Measurements from ENCODE around the gene COL24A1.
"Not testable (repeated sequence)": the region's sequence is repeated elsewhere in the genome, so short reads cannot be mapped to it uniquely, and the experiment has no call there.

Gene COL24A1

GRCh38 chr1:86153836-86154235 lies 2.7 kb downstream of the COL24A1 start:
- DNase-seq (ENCODE audit: low read depth, low spot score): no peak

GRCh38 chr1:86152887-86153286 lies 3.7 kb downstream of the COL24A1 start:
- no peak for DNase-seq (ENCODE audit: low read depth, low spot score)

- DNase-seq (ENCODE audit: low read depth, low spot score): no peak
These were observed 5.1 kb downstream of the COL24A1 start for GRCh38 chr1:86151427-86151826.

DNA sequence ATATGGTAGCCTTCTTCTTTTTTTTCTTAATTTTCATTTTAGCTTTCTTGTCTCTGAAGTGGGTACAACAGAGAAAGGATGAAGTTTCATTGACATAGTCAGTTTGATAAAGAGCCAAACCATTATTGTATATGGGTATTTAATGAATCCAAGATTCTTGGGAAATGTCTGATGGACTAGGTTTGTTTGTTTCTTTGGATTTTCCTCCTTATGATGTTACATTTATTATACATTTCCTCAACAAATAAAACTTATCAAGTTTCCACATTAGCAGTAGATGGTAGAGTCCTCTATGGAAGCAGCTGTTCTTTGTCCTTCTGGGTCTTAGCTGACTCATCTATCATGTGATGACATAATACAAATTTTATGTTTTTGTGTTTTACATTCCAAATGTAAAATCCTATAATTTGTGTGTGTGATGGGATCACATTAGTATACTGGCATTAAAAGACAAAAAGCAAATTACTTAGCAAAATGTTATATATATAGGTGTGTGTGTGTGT lies 6.0 kb downstream of the COL24A1 start:
- DNase-seq (ENCODE audit: low read depth, low spot score): no peak

- no peak for DNase-seq (ENCODE audit: low read depth, low spot score)
These were observed 7.0 kb downstream of the COL24A1 start for GRCh38 chr1:86149591-86149990.

DNA sequence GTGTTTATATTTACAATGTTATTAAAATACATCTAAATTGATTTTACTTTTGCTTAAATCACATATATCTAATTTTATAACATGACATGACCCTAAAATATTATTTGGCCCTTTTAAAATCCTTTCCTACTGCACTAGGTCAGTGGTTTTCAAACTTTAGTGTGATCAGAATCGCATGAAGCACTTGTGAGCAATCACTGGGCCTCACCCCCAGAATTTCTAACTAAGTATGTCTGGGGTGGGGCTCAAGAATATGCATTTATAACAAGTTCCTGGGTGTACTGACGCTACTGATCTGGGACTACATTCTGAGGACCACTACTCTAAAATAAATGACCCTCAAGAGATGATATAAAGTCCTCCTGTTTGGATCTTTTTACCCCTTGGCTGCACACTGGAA lies 8.8 kb downstream of the COL24A1 start:
- no peak for DNase-seq (ENCODE audit: low read depth, low spot score)

DNA sequence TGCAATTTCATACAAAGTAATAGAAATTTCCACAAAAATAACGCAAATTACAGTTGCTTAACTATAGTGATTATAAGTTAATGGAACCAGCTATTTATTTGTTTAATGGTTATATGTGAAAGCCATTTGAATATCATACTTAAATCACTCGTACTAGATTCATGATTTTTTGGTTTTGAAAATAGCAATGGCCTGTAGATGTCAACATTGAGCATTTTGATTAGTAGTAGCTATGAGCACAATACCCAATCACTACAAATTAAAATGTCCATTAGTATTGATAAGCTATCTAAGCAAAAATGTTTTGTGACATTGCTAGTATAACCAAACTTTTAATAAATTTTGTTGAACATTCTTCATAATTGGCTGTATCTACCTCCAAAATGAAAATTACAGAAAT lies 10.0 kb downstream of the COL24A1 start:
- DNase-seq (ENCODE audit: low read depth, low spot score): no peak

DNA sequence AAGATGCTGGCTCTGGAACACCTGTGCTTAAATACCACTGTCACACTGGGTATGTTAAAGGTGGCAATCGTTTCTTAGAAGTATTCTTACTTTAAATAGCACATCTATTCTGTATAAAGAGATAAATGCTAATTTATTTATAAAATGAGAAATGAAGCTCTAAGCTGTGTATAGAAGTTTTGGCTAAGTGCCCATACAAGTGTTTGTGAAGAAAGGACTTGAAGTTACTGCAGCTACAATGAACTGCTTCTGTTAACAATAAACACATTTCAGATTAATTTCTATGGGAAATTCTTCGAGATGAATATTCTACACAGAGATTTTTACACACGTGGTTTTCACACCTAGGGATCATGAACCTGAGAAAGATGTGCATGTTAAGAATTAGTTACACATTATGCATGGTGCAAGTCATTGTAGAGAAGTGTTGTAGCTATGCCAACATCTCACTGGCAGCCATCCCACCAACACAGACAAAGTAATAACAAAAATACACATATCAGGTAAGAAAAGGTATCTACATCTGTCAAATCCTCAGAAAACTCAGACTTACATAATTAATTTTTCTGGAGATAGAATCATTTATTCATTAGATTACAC lies 16.2 kb downstream of the COL24A1 start:
- DNase-seq (ENCODE audit: low read depth, low spot score): no peak

GRCh38 chr1:86138746-86139145 lies 17.8 kb downstream of the COL24A1 start:
- DNase-seq (ENCODE audit: low read depth, low spot score): no peak

GRCh38 chr1:86137436-86137835 lies 19.1 kb downstream of the COL24A1 start:
- no peak for DNase-seq (ENCODE audit: low read depth, low spot score)

GRCh38 chr1:86119214-86119764 lies 37.3 kb downstream of the COL24A1 start:
- no peak for DNase-seq (ENCODE audit: low read depth, low spot score)

DNA sequence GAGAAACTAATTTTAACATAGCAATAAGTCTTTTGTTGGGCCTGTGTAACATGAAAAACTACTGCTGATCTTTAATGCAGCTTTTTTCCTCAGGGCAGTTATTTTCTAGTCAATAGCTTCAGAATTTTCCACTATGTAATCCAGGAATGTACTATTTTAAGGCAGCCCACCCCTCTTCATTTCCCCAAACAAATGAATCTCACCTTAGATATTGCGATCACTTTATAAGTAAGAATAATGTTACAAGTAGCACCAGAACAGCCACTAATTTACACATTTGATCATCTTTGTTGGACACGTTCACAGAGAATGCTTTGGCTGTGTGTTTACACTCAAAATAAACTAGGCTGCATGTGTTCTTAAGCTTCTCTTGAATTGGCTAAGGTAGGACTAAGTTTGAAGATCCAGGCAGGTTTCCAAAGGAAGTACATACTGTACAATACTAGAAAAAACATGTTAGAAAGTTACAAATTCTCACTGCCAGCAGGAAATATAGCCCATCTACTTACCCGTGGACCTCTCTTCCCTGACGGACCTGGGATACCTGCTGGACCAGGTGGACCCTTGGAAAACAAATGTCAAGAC lies 41.7 kb downstream of the COL24A1 start:
- no peak for DNase-seq (ENCODE audit: low read depth, low spot score)

DNA sequence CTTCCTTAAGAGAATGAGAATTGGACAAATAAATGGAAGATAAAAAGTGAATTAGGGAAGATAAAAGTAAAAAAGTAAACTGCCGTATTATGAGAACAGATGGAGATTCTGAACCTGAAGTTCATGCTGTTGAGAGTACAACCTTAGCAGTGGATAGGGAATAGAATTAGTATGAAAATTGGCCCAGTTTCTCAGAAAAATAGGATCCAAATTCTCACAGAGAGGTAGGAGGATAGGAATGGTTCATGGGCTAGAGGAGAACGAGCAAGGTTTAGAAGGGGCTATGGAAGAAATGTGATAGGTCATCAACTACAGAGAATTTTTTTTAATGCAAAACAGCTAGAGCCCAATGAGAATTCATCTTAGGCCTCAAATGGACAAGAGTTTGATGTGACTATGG lies 42.3 kb downstream of the COL24A1 start:
- no peak for DNase-seq (ENCODE audit: low read depth, low spot score)

- DNase-seq (ENCODE audit: low read depth, low spot score): not testable (repeated sequence)
These were observed 45.0 kb downstream of the COL24A1 start for GRCh38 chr1:86111590-86111989.

GRCh38 chr1:86110451-86111129 lies 46.0 kb downstream of the COL24A1 start:
- DNase-seq (ENCODE audit: low read depth, low spot score): no peak

- no peak for DNase-seq (ENCODE audit: low read depth, low spot score)
These were observed 51.1 kb downstream of the COL24A1 start for GRCh38 chr1:86105533-86105866.

DNA sequence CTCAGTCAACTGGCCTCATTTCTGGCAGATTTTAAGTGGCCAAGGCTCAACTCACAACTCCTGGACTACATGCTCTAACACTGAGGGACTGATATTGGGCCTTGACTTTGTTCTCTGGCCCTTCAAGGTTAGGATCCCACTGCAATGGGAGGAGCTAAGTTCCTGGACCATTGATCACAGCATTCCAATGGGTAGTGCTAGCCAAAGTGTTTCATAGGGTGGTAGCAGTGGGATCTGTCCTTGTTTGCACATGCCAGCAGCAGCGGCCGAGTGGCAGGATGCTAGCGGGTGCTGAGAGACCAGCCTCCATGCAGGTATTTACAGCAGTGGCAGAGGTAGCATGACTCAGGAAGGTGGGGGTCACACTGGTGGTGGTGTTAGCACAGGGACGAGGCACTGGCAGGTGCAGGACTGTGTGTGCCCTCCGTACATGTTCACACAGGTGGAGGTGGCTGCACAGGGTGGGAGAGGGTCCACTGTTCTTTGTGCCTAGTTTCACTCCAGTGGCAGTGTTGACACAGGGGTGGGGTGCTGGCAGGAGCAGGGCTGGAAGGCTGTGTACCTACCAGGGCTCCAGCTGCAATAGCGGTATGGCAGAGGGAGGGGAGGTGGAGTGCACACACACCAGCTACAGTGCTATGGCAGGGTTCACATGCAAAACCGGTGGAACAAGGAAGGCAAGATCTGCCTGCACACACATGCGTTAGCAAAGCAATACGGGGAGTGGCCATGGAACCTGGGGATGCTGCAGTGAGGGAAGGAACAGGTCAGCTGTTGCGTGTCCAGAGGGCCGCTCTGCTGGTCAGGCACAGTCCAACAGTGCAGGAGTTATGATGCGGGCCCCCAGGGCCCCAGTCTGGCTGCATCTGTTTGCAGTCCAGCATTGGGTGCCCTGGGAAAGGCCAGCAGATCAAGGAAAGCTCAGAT lies 51.7 kb downstream of the COL24A1 start:
- no peak for DNase-seq (ENCODE audit: low read depth, low spot score)

DNA sequence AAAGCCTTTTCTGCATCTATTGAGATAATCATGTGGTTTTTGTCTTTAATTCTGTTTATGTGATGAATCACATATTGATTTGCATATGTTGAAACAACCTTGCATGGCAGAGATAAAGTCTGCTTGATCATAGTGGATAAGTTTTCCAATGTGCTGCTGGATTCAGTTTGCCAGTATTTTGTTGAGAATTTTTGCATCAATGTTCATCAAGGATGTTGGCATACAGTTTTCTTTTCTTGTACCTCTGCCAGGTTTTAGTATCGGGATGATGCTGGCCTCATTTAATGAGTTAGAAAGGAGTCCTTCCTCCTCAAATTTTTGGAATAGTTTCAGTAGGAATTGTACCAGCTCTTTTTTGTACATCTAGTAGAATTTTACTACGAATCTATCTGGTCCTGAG lies 55.0 kb downstream of the COL24A1 start:
- no peak for DNase-seq (ENCODE audit: low read depth, low spot score)

DNA sequence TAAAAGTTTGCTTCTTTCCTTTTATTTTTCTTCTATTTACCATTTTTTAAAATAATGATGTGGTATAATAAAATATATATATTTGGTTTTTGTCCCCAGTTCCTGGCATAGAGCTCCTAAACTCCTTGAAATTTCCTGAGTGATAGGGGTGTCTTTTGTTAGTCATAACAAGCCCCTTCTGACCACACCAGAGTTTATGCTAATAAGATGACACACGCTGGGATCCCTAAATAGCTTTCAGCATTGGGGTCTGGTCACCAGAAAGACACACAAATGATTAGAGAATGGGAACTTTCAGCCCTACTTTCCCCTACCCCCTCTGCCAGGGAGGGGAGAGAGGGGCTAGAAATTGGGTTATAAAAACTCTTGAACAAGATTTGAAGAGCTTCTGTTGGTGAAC lies 56.2 kb downstream of the COL24A1 start:
- no peak for DNase-seq (ENCODE audit: low read depth, low spot score)

DNA sequence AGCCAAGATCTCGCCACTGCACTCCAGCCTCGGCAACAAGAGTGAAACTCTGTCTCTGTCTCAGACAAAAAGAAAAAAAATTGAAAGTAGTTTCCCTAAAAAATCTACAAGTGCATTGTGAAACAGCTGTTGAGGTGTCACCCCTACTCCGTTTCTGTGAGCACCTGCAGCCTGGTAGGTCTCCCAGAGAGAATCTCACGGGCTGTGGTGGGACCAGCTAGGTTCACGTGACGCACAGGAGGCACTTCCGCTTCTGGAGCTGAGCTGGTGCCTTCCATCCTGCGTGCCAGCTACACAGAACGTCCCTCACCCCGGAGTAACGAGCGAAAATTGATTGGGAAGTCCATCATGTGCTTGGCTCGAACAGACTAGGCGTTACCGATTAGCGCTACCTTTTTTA lies 66.8 kb downstream of the COL24A1 start:
- no peak for DNase-seq (ENCODE audit: low read depth, low spot score)

DNA sequence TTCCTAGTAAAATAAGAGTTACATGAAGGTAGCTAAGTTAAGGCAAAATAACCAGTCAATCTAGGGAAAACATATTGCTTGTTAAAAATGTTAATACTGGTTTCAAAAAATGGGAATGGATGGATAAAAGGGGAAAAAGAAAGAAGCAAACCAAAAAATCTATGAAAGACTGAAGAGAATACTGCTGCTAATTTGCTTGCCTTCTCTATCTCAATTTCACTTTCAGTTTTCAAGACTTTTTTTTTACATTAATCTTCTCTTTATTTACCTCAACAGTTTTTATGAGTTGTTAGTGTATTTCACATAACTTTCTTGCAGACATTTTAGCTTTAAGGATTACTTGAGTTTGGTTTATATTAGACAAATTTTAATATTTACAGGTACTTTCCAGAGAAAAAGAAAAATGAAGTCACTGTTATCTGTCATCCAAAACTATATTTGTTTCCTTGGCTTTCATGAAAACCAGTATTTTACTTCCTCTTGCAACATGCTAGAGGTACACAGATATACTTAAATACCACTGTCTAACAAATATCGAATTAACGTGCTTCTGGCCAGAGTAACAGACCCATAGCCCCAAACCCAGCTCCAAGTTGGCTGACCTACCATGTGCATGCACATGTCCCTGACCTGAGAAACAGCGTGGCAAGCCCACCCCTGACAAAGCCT lies 70.7 kb downstream of the COL24A1 start:
- DNase-seq (ENCODE audit: low read depth, low spot score): no peak

Data from iPS DF 19.7 (cell line).